GM19239 (cell line): ENCODE data around the gene ZNF789.

ENCODE experiments used
- DNase-seq: peaks from one replicate; pipeline ENCODE4 v3.0.0; 2011; ENCODE audit warnings: low spot score; ENCODE audit not compliant: insufficient read length
- FAIRE-seq: peaks from 2 replicates; lab custom pipeline; 2011; peaks lifted over from hg19 to GRCh38; lab: Jason Lieb, UNC

Gene ZNF789

GRCh38 chr7:99457050-99457649, 15.5 kb upstream of the ZNF789 start:
- FAIRE-seq (no peak), DNase-seq (no peak)

- FAIRE-seq = no peak
Observed at GRCh38 chr7:99457650-99458493, 14.8 kb upstream of the ZNF789 start.

GRCh38 chr7:99459087-99459486, 13.6 kb upstream of the ZNF789 start:
- DNase-seq (no peak), FAIRE-seq (peak; percentile 39)

More at GRCh38 chr7:99457650-99458493, 14.8 kb upstream of the ZNF789 start:
- no peak for DNase-seq

GRCh38 chr7:99460651-99461050, 12.0 kb upstream of the ZNF789 start:
- DNase-seq = no peak
- FAIRE-seq = no peak

GRCh38 chr7:99461221-99461620, 11.5 kb upstream of the ZNF789 start:
- DNase-seq (no peak), FAIRE-seq (no peak)

GRCh38 chr7:99465421-99465768, 7.3 kb upstream of the ZNF789 start:
- DNase-seq = no peak
- peak; percentile 21 for FAIRE-seq

GRCh38 chr7:99468336-99468918, 4.3 kb upstream of the ZNF789 start:
- FAIRE-seq (no peak), DNase-seq (no peak)

GRCh38 chr7:99469381-99470065, 3.2 kb upstream of the ZNF789 start:
- DNase-seq (no peak), FAIRE-seq (no peak)

GRCh38 chr7:99473315-99473596, 566 bp downstream of the ZNF789 start:
- peak; percentile 88 for FAIRE-seq
- DNase-seq = peak; percentile 44

GRCh38 chr7:99476107-99476506, 3.4 kb downstream of the ZNF789 start:
- DNase-seq = no peak

GRCh38 chr7:99478464-99479440, 6.1 kb downstream of the ZNF789 start:
- no peak for DNase-seq
- FAIRE-seq = no peak

More at GRCh38 chr7:99476107-99476506, 3.4 kb downstream of the ZNF789 start:
- FAIRE-seq = no peak

GRCh38 chr7:99485094-99485493, 12.4 kb downstream of the ZNF789 start:
- FAIRE-seq (no peak), DNase-seq (no peak)

- DNase-seq = no peak
Observed at GRCh38 chr7:99489235-99489634, 16.5 kb downstream of the ZNF789 start.

GRCh38 chr7:99490878-99491277, 18.2 kb downstream of the ZNF789 start:
- DNase-seq (no peak), FAIRE-seq (no peak)

More at GRCh38 chr7:99489235-99489634, 16.5 kb downstream of the ZNF789 start:
- FAIRE-seq = no peak

- DNase-seq (no peak), FAIRE-seq (no peak)
Observed at GRCh38 chr7:99493823-99494222, 21.1 kb downstream of the ZNF789 start.

- FAIRE-seq (no peak), DNase-seq (no peak)
Observed at GRCh38 chr7:99497766-99498545, 25.3 kb downstream of the ZNF789 start.

GRCh38 chr7:99498546-99498944, 25.9 kb downstream of the ZNF789 start:
- no peak for DNase-seq
- no peak for FAIRE-seq

GRCh38 chr7:99499371-99499720, 26.7 kb downstream of the ZNF789 start:
- peak; percentile 14 for DNase-seq
- FAIRE-seq = no peak
